ENCODE measurements around the gene PCIF1. TPM values are rescaled to one million over a fixed set of nuclear protein-coding genes. Genes with fewer than 3 reads are reported as not detected.

Gene PCIF1
- total and polyA plus RNA-seq, 9 of the 15 experiments (the other 6 are each of a cell fraction or from before 2014, with no cell fraction given): 5.8 to 29.4 (median 11.3) TPM

GRCh38 chr20:45910670-45911485, 23.6 kb upstream of the PCIF1 start (continued):
- TF ChIP-seq, protein P1, sequence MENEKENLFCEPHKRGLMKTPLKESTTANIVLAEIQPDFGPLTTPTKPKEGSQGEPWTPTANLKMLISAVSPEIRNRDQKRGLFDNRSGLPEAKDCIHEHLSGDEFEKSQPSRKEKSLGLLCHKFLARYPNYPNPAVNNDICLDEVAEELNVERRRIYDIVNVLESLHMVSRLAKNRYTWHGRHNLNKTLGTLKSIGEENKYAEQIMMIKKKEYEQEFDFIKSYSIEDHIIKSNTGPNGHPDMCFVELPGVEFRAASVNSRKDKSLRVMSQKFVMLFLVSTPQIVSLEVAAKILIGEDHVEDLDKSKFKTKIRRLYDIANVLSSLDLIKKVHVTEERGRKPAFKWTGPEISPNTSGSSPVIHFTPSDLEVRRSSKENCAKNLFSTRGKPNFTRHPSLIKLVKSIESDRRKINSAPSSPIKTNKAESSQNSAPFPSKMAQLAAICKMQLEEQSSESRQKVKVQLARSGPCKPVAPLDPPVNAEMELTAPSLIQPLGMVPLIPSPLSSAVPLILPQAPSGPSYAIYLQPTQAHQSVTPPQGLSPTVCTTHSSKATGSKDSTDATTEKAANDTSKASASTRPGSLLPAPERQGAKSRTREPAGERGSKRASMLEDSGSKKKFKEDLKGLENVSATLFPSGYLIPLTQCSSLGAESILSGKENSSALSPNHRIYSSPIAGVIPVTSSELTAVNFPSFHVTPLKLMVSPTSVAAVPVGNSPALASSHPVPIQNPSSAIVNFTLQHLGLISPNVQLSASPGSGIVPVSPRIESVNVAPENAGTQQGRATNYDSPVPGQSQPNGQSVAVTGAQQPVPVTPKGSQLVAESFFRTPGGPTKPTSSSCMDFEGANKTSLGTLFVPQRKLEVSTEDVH (IDR thresholded peaks at IDR 0.05; ENCODE audit: low read depth, partially characterized antibody): no peak
- TF ChIP-seq U2AF2 (optimal IDR thresholded peaks at IDR 0.05; ENCODE audit: low read depth, low read length) (no peak), SRF (CRISPR knock-in tag; IDR thresholded peaks at IDR 0.05) (no peak), EWSR1 (IDR thresholded peaks at IDR 0.05; ENCODE audit: borderline replicate concordance, low read depth, partially characterized antibody) (no peak), ARID1B (IDR thresholded peaks at IDR 0.05) (peak; percentile 77), PYGO2 (tag; IDR thresholded peaks at IDR 0.05) (no peak), ZNF830 (CRISPR knock-in tag; IDR thresholded peaks at IDR 0.05) (no peak), XRCC5 (IDR thresholded peaks at IDR 0.05; ENCODE audit: low read depth, low read length) (no peak; the same call in 1 of the 2 replicates), ZNF407 (IDR thresholded peaks at IDR 0.05; ENCODE audit: low read depth) (no peak; the same call in 1 of the 2 replicates), C11orf30 (IDR thresholded peaks at IDR 0.05; ENCODE audit: low read depth) (peak; percentile 80), KDM1A (IDR thresholded peaks at IDR 0.05) (no peak), MLLT1 (IDR thresholded peaks at IDR 0.05) (peak; percentile 59 to 63; a peak in 3 of 4 replicates)
- TF ChIP-seq, protein P2, sequence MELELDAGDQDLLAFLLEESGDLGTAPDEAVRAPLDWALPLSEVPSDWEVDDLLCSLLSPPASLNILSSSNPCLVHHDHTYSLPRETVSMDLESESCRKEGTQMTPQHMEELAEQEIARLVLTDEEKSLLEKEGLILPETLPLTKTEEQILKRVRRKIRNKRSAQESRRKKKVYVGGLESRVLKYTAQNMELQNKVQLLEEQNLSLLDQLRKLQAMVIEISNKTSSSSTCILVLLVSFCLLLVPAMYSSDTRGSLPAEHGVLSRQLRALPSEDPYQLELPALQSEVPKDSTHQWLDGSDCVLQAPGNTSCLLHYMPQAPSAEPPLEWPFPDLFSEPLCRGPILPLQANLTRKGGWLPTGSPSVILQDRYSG (tag; conservative IDR thresholded peaks at IDR 0.05; ENCODE audit: low read depth): no peak

Measured in K562 (cell line).